Measurements from ENCODE around the gene HSPB3.

DNA sequence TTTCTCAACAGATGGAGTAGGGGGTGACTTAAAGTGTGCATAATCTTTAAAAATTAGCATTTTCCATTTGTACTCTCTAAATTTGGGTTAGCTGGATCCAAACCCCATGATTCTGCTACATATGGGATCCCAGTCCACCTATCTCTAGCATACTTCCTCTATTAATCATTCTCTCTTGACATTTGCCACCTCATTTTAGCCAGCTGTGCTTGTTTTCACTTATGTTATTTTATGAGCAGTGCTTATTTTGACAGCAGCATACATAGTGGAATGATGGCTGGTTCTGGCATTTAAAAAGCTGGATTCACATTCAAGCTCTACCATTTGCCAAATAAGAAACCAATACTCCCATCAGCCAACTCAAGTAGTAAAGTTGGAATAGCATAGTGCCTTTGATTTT is 39.5 kb downstream of the HSPB3 start:
- no peak for TF ChIP-seq GATA3 (IDR thresholded peaks at IDR 0.05; ENCODE audit: low read depth, low read length)
- no peak for TF ChIP-seq GATA2 (IDR thresholded peaks at IDR 0.05; ENCODE audit: low read depth, low read length)
